Gastroesophageal sphincter (tissue), 3 donors: ENCODE results near the gene SUPT20H.

ENCODE experiments used
- EP300 ChIP-seq: sonication (generic); formaldehyde crosslinking; IDR thresholded peaks from one replicate; pipeline ENCODE4 v1.6.1; 2017; ENCODE audit warnings: antibody characterized with exemption, mild to moderate bottlenecking
- POLR2A ChIP-seq, 2 donors: fragments of 450-650 bp; IDR thresholded peaks; one replicate each; pipeline ENCODE4 v1.6.1; 2017; ENCODE audit warnings: antibody characterized with exemption in 2 of 2, mild to moderate bottlenecking in 2 of 2, moderate library complexity in 1 of 2
- POLR2AphosphoS5 ChIP-seq: sonication (generic); formaldehyde crosslinking; IDR thresholded peaks from one replicate; pipeline ENCODE4 v1.6.1; 2017; ENCODE audit warnings: antibody characterized with exemption
- TF ChIP-seq, protein P1 (sequence below), 4 experiments: fragments of 200-600 bp in 2 of 4; fragments of 450-650 bp in 2 of 4; sonication (generic) in 1 of 4; IDR thresholded peaks; one replicate each; pipeline ENCODE4 v1.5.1; 2017 to 2019; ENCODE audit warnings: antibody characterized with exemption in 4 of 4, mild to moderate bottlenecking in 2 of 4, moderate library complexity in 2 of 4

DNA sequence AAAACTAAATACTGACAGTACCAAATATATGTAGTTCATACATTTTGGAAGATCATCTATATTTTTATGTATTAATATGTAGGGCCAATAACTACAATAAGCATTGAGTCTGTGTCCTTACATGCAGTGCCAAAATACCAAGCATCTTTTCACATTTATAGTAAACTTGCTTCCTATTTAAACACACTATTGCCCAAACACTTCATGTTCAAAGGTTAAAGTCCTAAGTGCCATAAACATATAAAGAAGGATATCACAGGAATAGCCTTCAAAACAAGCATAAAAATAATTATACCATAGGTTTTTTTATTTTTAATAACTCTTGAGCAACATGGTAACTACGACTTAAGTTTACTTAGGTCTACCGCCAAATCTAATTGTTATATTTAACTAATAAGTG is 31.8 kb downstream of the SUPT20H start:
- TF ChIP-seq, protein P1, sequence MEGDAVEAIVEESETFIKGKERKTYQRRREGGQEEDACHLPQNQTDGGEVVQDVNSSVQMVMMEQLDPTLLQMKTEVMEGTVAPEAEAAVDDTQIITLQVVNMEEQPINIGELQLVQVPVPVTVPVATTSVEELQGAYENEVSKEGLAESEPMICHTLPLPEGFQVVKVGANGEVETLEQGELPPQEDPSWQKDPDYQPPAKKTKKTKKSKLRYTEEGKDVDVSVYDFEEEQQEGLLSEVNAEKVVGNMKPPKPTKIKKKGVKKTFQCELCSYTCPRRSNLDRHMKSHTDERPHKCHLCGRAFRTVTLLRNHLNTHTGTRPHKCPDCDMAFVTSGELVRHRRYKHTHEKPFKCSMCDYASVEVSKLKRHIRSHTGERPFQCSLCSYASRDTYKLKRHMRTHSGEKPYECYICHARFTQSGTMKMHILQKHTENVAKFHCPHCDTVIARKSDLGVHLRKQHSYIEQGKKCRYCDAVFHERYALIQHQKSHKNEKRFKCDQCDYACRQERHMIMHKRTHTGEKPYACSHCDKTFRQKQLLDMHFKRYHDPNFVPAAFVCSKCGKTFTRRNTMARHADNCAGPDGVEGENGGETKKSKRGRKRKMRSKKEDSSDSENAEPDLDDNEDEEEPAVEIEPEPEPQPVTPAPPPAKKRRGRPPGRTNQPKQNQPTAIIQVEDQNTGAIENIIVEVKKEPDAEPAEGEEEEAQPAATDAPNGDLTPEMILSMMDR (IDR thresholded peaks at IDR 0.05): no peak
- TF ChIP-seq POLR2A (IDR thresholded peaks at IDR 0.05) (no peak), POLR2AphosphoS5 (no peak), EP300 (no peak)
